GM12875 (cell line): Measurements from ENCODE around the gene HINT3.

ENCODE experiments used
- H3K4me3 ChIP-seq: one replicate; pipeline ENCODE4 v1.5.1; 2011; ENCODE audit warnings: low read depth, low read length, control low read depth
- TF ChIP-seq, protein P1 (sequence below): IDR thresholded peaks from 2 replicates; pipeline ENCODE4 v1.5.1; 2011; ENCODE audit warnings: low read depth, mild to moderate bottlenecking, control low read depth, inconsistent platforms, low read length, moderate library complexity, borderline replicate concordance; ENCODE audit not compliant: insufficient read depth

The HINT3 gene

DNA sequence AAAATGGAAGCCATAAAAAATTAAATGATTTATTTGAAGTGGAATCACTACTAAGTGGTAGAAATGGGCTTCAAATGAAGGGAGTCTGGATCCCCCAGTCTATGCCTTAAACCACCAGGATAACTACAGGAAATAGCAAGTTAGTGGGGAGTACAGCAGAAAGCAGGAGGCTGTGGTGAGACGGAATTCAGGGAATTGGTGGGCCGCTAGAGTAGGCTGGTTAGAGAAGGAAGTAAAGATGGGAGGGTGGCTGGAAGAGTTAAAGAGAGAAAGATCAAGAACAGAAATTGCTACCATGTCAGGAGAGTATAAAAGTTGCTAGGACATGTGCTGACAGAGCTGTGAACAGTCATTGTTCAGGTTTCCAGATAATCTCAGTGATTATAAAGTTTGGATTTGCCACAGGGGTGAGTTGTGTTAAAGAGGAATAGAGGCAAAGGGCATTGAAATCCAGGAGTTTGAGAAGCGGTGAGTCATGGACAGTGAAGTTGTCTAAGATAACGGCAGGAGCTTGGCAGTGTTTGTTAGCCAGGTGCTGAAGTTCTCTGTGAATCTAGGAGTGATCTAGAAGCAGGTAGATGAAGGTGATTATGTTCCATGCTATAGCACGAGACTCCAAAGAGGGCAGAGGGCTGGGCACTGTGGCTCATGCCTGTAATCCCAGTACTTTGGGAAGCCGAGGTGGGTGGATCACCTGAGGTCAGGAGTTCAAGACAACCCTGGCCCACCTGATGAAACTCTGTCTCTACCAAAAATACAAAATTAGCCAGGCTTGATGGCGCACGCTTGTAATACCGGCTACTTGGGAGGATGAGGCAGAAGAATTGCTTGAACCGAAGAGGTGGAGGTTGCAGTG is 13.7 kb upstream of the HINT3 start:
- no peak overlapping the region for H3K4me3 ChIP-seq
- TF ChIP-seq, protein P1, sequence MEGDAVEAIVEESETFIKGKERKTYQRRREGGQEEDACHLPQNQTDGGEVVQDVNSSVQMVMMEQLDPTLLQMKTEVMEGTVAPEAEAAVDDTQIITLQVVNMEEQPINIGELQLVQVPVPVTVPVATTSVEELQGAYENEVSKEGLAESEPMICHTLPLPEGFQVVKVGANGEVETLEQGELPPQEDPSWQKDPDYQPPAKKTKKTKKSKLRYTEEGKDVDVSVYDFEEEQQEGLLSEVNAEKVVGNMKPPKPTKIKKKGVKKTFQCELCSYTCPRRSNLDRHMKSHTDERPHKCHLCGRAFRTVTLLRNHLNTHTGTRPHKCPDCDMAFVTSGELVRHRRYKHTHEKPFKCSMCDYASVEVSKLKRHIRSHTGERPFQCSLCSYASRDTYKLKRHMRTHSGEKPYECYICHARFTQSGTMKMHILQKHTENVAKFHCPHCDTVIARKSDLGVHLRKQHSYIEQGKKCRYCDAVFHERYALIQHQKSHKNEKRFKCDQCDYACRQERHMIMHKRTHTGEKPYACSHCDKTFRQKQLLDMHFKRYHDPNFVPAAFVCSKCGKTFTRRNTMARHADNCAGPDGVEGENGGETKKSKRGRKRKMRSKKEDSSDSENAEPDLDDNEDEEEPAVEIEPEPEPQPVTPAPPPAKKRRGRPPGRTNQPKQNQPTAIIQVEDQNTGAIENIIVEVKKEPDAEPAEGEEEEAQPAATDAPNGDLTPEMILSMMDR = no peak

DNA sequence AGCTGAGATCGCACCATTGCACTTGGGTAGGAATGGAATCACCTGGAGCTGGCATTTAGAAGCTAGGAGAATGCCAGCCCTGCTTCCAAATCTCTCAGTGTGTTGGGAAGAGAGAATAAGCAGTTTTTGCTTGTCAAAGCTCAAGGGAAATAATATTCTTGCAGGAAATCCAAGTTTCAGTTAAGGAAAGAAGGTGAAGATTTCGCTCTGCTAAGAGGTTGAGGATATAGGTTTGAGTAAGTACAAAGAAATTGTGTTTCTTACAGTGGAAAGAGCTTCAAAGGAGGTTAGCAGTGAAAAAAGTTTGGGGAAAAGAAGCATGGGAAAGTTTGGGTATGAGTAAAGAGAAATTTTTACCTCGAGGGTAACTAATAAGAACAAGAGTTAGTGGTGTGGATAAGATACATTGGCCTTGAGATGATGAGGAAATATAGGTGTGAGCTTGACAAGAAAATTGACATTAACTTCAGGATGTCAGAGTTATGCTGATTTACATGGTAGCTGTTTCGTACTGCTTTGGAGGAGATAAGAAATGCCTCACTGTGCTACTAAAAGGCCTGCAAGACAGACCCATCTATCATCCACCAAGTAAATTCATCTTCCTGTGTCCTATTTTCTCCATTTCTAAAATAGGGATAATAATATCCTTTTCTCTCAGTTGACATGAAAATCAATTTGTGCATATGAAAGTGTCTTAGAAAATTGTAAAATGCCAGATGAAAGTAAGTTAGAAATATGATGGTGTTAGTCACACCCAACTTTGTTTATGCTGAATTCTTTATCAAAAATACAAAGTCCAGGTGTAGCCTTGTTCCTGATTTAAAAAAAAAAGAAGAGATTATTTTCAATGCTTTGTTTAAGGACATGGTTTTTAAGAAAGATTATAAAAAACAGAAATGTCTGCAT is 12.8 kb upstream of the HINT3 start:
- TF ChIP-seq, protein P1 = no peak
- no peak overlapping the region for H3K4me3 ChIP-seq

DNA sequence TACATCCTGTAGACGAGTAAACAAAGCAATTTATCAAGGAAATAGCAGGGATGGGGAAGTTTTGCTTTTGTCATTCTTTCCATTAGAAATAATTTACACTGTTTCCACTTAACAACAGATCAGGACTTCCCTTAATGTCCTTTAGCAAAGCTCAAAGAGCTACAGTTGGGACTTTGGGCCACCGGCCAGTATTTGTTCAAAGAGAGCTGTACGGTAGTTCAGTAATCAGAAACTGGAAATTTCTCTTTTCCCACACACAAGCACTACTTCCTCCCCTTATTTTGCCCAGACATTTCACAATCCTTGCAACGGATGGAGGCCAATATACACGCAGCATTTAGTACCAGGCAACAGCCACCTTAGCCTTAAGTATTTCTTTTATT is 12.1 kb upstream of the HINT3 start:
- no peak overlapping the region for H3K4me3 ChIP-seq
- TF ChIP-seq, protein P1 = no peak

DNA sequence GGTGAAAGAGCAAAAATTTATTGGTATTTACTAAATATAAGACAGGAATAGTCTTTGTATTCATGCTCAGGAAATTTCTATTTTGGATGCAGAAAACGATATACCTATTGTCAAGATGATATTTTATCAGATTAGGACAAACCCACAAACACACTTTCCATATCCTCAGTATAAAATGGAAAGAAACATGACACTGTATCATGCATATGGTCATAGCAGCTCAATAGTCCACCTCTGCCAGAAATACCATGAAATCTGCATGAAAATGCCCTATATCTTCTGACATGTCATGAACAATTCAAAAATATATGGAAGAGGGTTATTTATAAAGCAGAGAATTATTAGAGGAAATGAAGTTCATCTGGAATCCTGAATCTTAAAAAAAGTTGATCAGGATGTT is 11.7 kb upstream of the HINT3 start:
- TF ChIP-seq, protein P1 = no peak
- H3K4me3 ChIP-seq = no peak overlapping the region

DNA sequence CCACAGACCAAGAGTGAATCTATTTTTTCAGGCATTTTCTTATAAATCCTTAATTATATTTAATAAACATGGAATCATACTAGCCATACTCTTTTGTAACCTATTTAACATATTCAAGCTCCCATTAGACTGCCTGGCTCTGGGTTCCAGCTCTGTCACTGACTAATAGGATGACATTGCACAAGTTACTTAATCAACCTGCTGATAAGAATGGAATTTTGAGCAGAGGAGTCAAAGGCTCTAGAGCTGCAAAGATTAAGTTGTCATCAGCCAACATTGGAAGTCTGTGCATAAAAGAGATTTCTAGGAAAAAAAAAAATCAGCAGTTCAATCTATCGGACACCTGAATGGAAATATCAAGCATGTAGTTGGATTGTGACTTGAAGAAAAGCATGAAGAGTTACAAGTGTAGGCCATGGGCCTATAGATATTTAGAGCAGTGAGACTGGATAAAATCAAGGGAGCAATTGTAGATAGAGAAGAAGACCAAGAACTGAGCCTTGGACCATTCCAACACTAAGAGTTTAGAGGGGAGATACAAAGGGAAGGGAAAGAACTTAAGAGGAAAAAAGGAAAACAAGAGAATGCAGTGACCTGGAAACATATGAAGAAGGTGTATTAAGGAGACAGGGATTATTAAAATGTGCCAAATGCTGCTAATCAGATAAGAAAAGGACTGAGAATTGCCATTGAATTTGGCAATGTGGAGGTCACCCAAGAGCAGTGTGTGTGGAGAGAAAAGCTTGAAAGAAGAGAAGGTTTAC is 11.0 kb upstream of the HINT3 start:
- TF ChIP-seq, protein P1 = no peak
- H3K4me3 ChIP-seq = no peak overlapping the region

DNA sequence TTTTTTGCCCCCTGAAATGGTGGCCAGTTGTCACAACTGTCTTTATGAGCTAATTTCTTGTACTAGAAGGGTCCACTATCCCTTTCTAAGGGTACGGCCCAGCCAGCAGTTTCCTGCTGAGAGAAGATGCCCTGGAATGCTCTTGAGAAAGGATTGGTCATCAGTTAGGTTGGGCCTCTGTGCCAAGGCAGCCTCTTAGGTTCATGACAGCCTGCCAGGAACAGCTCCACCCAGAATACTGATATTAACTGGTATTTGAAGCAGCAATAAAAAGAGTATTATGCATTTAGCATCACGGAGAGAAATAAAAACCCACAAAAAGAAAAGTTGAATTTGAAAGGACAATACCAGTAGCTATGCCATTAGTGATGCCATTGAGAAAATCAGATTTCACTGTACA is 9.0 kb upstream of the HINT3 start:
- TF ChIP-seq, protein P1 = no peak
- no peak overlapping the region for H3K4me3 ChIP-seq
